ENCODE data around the gene MAP3K13. TPM values are rescaled to one million over a fixed set of nuclear protein-coding genes. Genes with fewer than 3 reads are reported as not detected.
"Not testable (repeated sequence)": the region's sequence is repeated elsewhere in the genome, so short reads cannot be mapped to it uniquely, and the experiment has no call there.

MAP3K13 gene
- total RNA-seq, 4 donors from 2014 or later = 8.8 to 47.8 (median 17.2) TPM

DNA sequence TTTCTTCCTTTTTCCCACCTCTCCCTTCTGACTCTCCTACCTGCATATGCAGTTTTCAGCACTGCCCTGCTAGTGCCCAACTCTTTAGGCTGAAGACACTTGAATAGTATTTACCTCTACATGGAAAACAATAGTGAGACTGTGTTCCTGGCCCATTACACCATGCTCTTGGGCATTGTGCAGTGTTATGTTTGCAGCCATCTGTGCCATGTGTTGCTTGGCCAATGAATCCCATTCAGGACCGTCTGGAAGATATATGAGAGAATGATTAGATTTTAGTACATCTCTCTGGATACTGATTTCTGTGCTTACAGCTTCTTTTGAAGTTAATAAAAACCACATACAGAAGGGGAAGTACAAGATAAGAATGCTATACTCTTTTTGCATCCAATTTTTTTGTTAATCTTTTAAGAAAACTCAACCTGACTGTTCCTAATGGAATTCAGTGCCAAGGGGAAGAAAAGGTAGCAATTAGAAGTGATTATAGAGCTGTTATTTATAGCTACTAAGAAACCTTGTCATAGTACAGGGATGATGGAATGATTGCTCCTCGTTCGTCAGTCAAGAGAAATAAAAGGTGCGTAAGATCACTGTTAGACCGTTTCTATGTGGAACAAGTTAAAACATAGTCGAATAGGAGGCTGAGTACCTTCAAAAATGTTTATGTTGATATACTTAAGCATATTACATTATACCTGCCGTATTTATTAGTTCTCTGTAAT lies 77.0 kb downstream of the MAP3K13 start:
- no peaks in the 10 kb centered on the region for H3K36me3 ChIP-seq
- H3K27me3 ChIP-seq = no peaks in the 10 kb centered on the region
- H3K27ac ChIP-seq = no peak overlapping the region
- TF ChIP-seq, protein P1, sequence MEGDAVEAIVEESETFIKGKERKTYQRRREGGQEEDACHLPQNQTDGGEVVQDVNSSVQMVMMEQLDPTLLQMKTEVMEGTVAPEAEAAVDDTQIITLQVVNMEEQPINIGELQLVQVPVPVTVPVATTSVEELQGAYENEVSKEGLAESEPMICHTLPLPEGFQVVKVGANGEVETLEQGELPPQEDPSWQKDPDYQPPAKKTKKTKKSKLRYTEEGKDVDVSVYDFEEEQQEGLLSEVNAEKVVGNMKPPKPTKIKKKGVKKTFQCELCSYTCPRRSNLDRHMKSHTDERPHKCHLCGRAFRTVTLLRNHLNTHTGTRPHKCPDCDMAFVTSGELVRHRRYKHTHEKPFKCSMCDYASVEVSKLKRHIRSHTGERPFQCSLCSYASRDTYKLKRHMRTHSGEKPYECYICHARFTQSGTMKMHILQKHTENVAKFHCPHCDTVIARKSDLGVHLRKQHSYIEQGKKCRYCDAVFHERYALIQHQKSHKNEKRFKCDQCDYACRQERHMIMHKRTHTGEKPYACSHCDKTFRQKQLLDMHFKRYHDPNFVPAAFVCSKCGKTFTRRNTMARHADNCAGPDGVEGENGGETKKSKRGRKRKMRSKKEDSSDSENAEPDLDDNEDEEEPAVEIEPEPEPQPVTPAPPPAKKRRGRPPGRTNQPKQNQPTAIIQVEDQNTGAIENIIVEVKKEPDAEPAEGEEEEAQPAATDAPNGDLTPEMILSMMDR (IDR thresholded peaks at IDR 0.05) = no peak
- no peak for TF ChIP-seq POLR2A (IDR thresholded peaks at IDR 0.05)
- no peaks in the 10 kb centered on the region for H3K9me3 ChIP-seq
- no peaks in the 10 kb centered on the region for H3K4me1 ChIP-seq
- intact Hi-C loops (cut with DNase I; ENCODE audit: low total_unique reads) = no loop called here
- no peak overlapping the region for H3K4me3 ChIP-seq
- no peak for DNase-seq

DNA sequence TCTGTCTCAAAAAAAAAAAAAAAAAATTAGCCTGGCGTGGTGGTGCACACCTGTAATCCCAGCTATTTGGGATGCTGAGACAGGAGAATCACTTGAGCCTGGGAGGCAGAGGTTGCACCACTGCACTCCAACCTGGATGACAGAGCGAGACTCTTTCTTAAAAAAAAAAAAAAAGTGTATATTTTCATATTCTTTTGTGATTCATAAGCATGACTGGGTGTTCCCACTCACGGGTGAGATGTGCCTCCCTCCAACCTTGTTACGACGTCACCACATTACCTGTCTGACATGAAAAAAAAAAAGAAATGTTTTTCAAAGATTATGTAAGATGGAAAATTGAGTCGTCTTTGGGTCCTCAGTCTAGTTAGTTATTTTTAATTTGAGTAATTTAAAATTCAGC lies 79.1 kb downstream of the MAP3K13 start:
- H3K27me3 ChIP-seq = no peaks in the 10 kb centered on the region
- H3K4me1 ChIP-seq = no peaks in the 10 kb centered on the region
- no peak overlapping the region for H3K27ac ChIP-seq
- H3K9me3 ChIP-seq = no peaks in the 10 kb centered on the region
- H3K4me3 ChIP-seq = no peak overlapping the region
- no peaks in the 10 kb centered on the region for H3K36me3 ChIP-seq
- TF ChIP-seq, protein P1 (IDR thresholded peaks at IDR 0.05) = no peak
- TF ChIP-seq POLR2A (IDR thresholded peaks at IDR 0.05) = no peak
- no peak for DNase-seq
- intact Hi-C loops (cut with DNase I; ENCODE audit: low total_unique reads) = no loop called here

DNA sequence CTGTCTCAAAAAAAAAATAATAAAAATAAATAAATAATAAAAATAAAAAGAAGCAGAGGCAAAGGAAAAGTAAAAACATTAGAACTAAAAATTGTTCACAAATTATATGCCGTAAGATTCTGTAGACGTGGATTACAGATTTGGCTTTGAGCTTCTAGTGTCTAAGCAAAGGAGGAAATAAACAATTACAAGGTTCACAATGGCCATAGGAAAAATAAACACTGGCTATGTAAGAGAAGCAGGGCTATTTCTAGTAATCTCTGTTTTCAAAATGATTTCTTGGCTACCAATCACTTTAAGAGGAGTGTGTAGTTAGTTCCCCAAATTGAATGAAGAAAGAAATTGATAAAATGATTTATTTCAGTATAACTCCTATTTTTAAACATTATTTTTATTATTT lies 81.4 kb downstream of the MAP3K13 start:
- Histone ChIP-seq H3K27ac (no peak overlapping the region), H3K4me1 (no peaks in the 10 kb centered on the region), H3K27me3 (no peaks in the 10 kb centered on the region), H3K36me3 (no peaks in the 10 kb centered on the region), H3K4me3 (no peak overlapping the region), H3K9me3 (no peaks in the 10 kb centered on the region)
- intact Hi-C loops (cut with DNase I; ENCODE audit: low total_unique reads) = no loop called here
- DNase-seq = no peak
- TF ChIP-seq POLR2A (IDR thresholded peaks at IDR 0.05) = no peak
- TF ChIP-seq, protein P1 (IDR thresholded peaks at IDR 0.05) = no peak

DNA sequence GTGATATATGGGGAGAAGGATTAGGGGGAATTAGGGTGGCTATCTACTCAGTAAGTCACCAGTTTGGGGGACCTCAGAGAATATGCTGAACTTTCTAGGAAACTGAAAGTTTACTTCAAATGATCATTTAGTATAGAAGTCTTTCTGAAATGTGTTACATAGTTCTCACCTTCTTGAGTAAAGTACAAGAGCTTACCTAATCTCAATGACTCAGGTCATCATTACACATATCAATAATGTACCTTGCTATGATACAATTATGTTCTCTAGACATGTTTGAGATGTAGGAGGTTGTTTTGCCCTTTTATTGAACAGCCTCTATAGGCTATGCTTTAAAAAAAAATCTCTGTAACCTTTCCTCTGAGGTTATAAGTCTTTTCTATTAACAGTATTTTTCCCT lies 85.2 kb downstream of the MAP3K13 start:
- H3K36me3 ChIP-seq = no peaks in the 10 kb centered on the region
- intact Hi-C loops (cut with DNase I; ENCODE audit: low total_unique reads) = no loop called here
- TF ChIP-seq, protein P1 (IDR thresholded peaks at IDR 0.05) = no peak
- TF ChIP-seq POLR2A (IDR thresholded peaks at IDR 0.05) = no peak
- H3K27ac ChIP-seq = no peak overlapping the region
- no peaks in the 10 kb centered on the region for H3K9me3 ChIP-seq
- H3K4me3 ChIP-seq = no peak overlapping the region
- no peak for DNase-seq
- H3K4me1 ChIP-seq = no peaks in the 10 kb centered on the region
- H3K27me3 ChIP-seq = no peaks in the 10 kb centered on the region

DNA sequence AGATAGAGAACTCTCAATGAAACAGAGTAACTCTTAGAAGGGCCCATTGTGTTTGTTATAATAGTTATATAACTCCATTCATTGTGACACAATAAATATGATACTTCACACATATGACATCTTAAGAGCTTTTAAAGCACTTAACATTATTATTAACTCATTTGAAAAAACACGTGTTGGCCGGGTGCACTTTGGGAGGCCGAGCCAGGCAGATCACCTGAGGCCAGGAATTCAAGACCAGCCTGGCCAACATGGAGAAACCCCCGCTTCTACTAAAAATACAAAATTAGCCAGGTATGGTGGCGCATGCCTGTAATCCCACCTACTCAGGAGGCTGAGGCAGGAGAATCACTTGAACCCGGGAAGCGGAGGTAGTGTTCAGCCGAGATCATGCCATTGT lies 88.5 kb downstream of the MAP3K13 start:
- DNase-seq; H3K36me3 ChIP-seq; intact Hi-C loops (cut with DNase I; ENCODE audit: low total_unique reads): not testable (repeated sequence)

DNA sequence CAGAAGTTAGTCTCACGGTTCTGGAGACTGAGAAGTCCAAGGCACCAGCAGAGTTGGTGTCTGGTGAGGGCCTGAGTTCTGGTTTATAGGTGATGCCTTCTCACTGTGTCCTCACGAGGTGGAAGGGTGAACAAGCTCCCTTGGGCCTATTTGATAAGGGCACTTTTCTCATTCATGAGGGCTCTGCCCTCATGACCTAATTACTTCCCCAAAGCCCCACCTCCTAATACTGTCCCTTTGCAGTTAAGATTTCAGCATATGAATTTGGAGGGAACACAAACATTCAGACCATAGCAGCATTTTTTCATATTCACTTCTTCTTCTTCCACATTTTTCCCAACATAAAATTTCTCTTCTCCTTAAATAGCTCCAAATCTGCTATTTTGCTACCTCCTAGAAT lies 94.4 kb downstream of the MAP3K13 start:
- H3K36me3 ChIP-seq = no peaks in the 10 kb centered on the region
- H3K9me3 ChIP-seq = no peaks in the 10 kb centered on the region
- no peak overlapping the region for H3K4me3 ChIP-seq
- no peaks in the 10 kb centered on the region for H3K27me3 ChIP-seq
- TF ChIP-seq, protein P1 (IDR thresholded peaks at IDR 0.05) = no peak
- TF ChIP-seq POLR2A (IDR thresholded peaks at IDR 0.05) = no peak
- H3K4me1 ChIP-seq = no peaks in the 10 kb centered on the region
- H3K27ac ChIP-seq = no peak overlapping the region
- no peak for DNase-seq
- intact Hi-C loops (cut with DNase I; ENCODE audit: low total_unique reads) = no loop called here

More for the DNA sequence above, 88.5 kb downstream of the MAP3K13 start:
- not testable (repeated sequence) for H3K4me3 ChIP-seq, H3K9me3 ChIP-seq, H3K4me1 ChIP-seq, H3K27ac ChIP-seq, H3K27me3 ChIP-seq

Data from uterus (tissue), 4 donors.